Bronchial epithelial cell (primary cell): ENCODE results near the gene SLC5A11. TPM values are rescaled to one million over a fixed set of nuclear protein-coding genes. Genes with fewer than 3 reads are reported as not detected.

Experiments
- DNase-seq: peaks from one replicate; pipeline ENCODE4 v3.0.0-alpha.2; 2010; ENCODE audit warnings: low read depth
- FAIRE-seq: peaks from 2 replicates; lab custom pipeline; 2011; peaks lifted over from hg19 to GRCh38; lab: Jason Lieb, UNC
- H3K27me3 ChIP-seq: 2 replicates; pipeline ENCODE4 v1.5.1; 2011; ENCODE audit warnings: low read length; ENCODE audit not compliant: control insufficient read depth, insufficient read depth
- H3K36me3 ChIP-seq: 2 replicates; pipeline ENCODE4 v1.5.1; 2011; ENCODE audit warnings: low read length; ENCODE audit not compliant: control insufficient read depth, insufficient read depth
- H3K4me3 ChIP-seq: 2 replicates; pipeline ENCODE4 v1.5.1; 2011; ENCODE audit warnings: mild to moderate bottlenecking, low read depth, low read length, control low read depth
- CTCF ChIP-seq: IDR thresholded peaks from 2 replicates; pipeline ENCODE4 v1.5.1; 2011; ENCODE audit warnings: mild to moderate bottlenecking, moderate library complexity, low read length, control low read depth, inconsistent platforms; ENCODE audit not compliant: insufficient read depth, severe bottlenecking
- total RNA-seq: library from RNA; depleted of rRNA; stranded (reverse); fragments of >200 nt; gene quantifications from 2 replicates; pipeline ENCODE4 v1.2.1, GENCODE V29; 2014

SLC5A11 gene
- total RNA-seq, 1 donor from 2014 or later = not detected

- no peak overlapping the region for H3K4me3 ChIP-seq
- H3K27me3 ChIP-seq = no peaks in the 10 kb centered on the region
- no peak for FAIRE-seq
- TF ChIP-seq CTCF = no peak
- peak; percentile 88 for DNase-seq
- no peaks in the 10 kb centered on the region for H3K36me3 ChIP-seq
Observed at GRCh38 chr16:24851700-24852099, 5.9 kb downstream of the SLC5A11 start.

DNA sequence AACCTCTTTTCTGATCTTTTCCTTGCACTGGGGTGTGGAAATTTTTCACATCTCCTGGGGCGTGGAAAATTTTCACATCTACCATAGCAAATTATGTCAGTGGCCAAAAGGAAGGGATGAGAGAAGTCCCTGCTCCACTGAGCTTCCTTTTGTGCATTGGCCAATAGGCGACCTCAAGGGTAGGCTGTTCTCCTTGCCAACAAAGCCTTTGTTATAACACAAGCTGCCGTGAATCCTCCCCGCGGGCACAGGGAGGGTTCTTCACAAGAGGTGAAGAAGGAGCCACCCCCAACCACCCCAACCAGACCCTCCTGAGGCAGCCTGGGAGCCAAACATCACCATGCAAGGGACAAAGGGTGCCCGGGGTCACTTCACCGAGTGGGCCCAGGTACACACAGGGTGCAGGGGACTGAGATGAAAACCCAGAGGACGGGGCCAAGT, 6.5 kb downstream of the SLC5A11 start:
- FAIRE-seq (no peak), DNase-seq (no peak)

GRCh38 chr16:24853169-24853824, 7.5 kb downstream of the SLC5A11 start:
- Histone ChIP-seq H3K36me3 (no peaks in the 10 kb centered on the region), H3K27me3 (no peaks in the 10 kb centered on the region), H3K4me3 (no peak overlapping the region)
- DNase-seq (peak; percentile 21), FAIRE-seq (no peak)
- no peak for TF ChIP-seq CTCF

More for the DNA sequence above, 6.5 kb downstream of the SLC5A11 start:
- H3K36me3 ChIP-seq = no peaks in the 10 kb centered on the region
- no peaks in the 10 kb centered on the region for H3K27me3 ChIP-seq
- no peak for TF ChIP-seq CTCF
- no peak overlapping the region for H3K4me3 ChIP-seq

DNA sequence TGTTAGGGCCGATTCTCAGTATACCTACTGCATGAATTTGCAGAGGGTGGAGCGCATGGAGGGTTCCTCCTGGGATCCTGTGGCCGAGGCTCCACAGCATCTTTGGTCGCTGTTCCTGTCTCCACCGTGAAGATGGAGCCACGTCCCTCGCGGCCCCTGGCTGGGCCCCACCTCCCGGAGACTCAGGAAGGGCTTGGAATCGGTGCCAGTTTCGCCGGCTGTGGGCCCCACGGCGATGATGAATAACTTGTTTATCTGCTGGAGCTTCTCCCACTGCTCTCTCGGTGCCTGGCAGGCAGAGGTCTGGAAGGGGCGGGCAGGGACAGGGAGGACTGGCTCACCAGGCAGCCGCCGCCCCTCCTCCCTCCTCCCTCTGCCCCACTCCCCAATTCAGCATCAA, 8.1 kb downstream of the SLC5A11 start:
- Histone ChIP-seq H3K4me3 (no peak overlapping the region), H3K36me3 (no peaks in the 10 kb centered on the region), H3K27me3 (no peaks in the 10 kb centered on the region)
- FAIRE-seq (no peak), DNase-seq (peak; percentile 54)
- no peak for TF ChIP-seq CTCF

DNA sequence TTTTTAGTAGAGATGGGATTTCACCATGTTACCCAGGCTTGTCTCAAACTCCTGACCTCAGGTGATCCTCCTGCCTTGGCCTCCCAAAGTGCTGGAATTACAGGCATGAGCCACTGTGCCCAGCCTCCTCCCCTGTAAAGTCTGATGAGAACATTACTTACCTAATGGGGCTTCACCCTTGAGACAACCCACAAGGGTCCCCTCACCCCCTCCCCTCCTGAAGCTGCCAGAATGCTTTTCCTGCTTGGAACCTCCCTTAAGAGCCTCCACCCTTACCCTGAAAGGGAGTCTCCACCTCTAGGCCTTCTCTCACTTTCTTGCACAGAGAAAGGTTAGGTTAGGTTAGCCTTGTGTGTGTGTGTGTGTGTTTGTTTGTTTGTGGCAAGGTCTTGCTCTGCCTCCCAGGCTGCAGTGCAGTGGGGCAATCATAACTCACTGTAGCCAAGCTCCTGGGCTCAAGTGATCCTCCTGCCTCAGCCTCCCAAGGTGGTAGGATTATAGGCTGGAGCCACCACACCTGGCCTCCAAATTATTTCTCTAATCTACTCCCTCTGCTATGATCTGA, 8.9 kb downstream of the SLC5A11 start:
- FAIRE-seq (no peak), DNase-seq (no peak)
- TF ChIP-seq CTCF = no peak
- H3K27me3 ChIP-seq = no peaks in the 10 kb centered on the region
- H3K36me3 ChIP-seq = no peaks in the 10 kb centered on the region
- H3K4me3 ChIP-seq = no peak overlapping the region
